GM13976 (cell line): ENCODE measurements around the gene FNBP1.

Experiments used
- DNase-seq: peaks from one replicate; pipeline ENCODE4 v3.0.0; 2012; ENCODE audit warnings: low spot score
- CTCF ChIP-seq: IDR thresholded peaks from 2 replicates; pipeline ENCODE4 v1.5.1; 2012; ENCODE audit warnings: borderline replicate concordance, mild to moderate bottlenecking; ENCODE audit not compliant: insufficient read depth; ENCODE audit errors: extremely low read depth, missing control alignments, control extremely low read depth
- in situ Hi-C: fragments of 300-500 bp; cut with MboI; formaldehyde crosslinking; loops from one replicate; pipeline ENCODE4 v1.12.0; 2022; ENCODE audit warnings: low sequenced_read_pairs, mixed read lengths, inconsistent platforms; ENCODE audit not compliant: unreplicated experiment

Gene FNBP1

GRCh38 chr9:129865668-129866320 is 177.2 kb downstream of the FNBP1 start:
- no peak for DNase-seq
- in situ Hi-C loops, result no loop called here
- no peak for TF ChIP-seq CTCF

- TF ChIP-seq CTCF, result no peak
- in situ Hi-C loops, result no loop called here
- no peak for DNase-seq
These were observed 177.9 kb downstream of the FNBP1 start for GRCh38 chr9:129864991-129865647.

DNA sequence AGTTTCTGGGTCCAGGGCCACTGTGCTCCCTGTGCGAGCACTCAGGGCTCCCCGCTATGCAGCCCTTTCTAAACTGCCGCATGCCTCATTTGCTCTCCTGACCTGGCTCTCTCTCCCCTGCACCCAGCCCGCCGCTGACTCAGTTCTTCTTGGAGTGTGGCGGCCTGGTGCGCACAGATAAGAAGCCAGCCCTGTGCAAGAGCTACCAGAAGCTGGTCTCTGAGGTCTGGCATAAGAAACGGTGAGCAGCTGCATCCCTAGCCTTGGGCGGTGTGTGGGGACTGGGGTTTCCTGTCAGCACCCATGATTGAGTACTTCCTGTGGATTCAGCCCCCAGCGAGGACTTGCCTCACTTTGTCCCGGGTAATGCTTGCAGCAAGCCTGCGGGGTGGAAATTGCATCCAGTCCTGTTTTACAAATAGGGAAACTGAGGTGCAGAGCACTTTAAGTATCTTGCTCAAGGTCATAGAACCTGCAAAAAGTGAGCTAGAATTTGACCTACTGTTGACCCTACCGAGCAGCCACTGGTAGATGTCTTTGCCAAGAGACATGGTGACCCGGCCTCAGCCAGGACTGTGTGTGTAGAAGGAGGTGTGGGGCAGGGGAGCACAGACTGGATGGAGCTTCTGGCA is 179.8 kb downstream of the FNBP1 start:
- no peak for DNase-seq
- TF ChIP-seq CTCF, result no peak

DNA sequence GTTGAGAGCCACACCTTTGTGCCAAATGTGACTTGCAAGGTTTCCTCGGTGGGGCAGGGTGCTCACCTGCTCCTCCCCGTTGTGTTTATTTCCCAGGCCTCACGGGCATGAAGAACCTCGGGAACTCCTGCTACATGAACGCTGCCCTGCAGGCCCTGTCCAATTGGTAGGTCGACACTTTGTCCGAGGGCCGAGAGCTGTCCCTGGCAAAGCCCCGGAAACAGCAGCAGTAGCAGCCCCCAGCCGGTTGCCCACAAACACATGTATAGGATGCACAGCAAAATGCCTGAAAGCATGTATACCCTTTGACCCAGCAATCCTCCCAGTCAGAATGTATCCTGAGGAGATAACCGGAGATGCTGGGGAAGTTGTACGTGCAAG is 181.6 kb downstream of the FNBP1 start:
- in situ Hi-C loops, result no loop called here
- no peak for TF ChIP-seq CTCF

More for the DNA sequence above, 179.8 kb downstream of the FNBP1 start:
- in situ Hi-C loops, result no loop called here

GRCh38 chr9:129860653-129861446 is 182.1 kb downstream of the FNBP1 start:
- no peak for TF ChIP-seq CTCF
- no peak for DNase-seq
- in situ Hi-C loops, result no loop called here

More for the DNA sequence above, 181.6 kb downstream of the FNBP1 start:
- no peak for DNase-seq
